ENCODE results near the gene LDHD.
"Not testable (repeated sequence)": the region's sequence is repeated elsewhere in the genome, so short reads cannot be mapped to it uniquely, and the experiment has no call there.

Gene LDHD

GRCh38 chr16:75099075-75099667 lies 17.4 kb downstream of the LDHD start:
- DNase-seq: no peak

GRCh38 chr16:75097941-75098901 lies 18.4 kb downstream of the LDHD start:
- DNase-seq: peak in 9 of 14 donors; percentile 6 to 61 (median 31)

DNA sequence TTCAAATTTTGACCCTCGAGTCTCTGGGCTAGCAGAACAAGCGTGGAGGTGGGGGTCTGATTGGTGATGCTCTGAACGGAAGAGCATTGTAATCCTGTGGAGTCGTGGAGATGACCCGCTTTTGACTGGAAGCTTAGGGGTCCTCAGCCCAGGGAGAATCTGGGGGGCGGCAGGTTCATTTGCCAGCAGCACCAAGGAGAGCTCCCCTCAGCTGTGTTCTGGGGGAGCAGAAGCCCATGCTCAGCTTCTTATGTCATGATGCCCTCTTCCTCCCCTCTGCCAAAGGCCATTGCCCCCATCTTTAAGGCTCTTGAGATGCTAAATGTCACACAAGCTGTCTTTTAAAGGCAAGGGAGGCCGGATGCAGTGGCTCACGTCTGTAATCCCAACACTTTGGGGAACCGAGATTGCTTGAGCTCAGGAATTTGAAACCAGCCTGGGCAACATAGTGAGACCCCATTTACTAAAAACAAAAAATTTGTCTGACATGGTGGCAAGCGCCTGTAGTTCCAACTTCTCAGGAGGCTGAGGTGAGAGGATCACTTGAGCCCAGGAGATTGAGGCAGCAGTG lies 19.3 kb downstream of the LDHD start:
- DNase-seq: no peak

DNA sequence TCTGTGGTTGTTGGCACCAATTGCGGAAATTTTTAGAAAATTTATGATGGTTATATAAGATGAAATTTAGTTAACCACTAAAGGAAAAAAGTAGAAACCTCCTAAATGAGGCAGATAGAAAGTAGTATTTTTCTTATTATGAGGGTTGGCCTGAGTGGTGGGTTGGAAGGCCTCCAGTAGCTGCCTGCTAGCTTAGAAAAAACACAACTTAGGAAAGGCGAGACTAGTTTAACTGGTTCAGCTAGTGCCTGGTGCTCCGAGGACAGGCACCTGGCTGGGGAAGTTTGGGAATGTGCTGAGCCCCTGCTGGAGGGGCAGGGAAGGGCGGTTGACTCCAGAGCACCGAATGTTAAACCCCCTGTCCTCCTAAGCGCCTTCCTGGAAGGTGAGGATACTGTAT lies 19.9 kb downstream of the LDHD start:
- DNase-seq: no peak

DNA sequence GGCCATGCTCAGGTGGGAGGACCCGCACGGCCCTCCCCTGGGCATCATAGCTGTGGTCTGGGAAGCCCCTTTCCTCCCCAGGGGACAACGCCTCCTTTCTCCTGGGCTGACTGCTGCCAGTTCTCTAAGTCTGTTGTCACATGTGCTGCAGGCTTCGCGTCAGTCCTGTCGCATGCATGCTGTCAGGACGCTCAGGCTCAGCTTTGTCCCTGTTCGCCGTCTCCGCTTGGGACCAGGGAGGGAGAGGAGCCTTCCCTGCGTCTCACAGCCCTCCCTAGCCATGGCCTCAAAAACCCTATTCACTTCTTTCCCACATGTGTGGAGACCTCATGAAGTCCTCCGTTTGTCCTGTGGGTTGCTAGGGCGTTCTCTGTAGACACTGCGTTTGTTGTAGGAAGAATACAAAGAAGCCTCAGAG lies 21.4 kb downstream of the LDHD start:
- DNase-seq: peak in 8 of 14 donors; percentile 9 to 51 (median 25)

DNA sequence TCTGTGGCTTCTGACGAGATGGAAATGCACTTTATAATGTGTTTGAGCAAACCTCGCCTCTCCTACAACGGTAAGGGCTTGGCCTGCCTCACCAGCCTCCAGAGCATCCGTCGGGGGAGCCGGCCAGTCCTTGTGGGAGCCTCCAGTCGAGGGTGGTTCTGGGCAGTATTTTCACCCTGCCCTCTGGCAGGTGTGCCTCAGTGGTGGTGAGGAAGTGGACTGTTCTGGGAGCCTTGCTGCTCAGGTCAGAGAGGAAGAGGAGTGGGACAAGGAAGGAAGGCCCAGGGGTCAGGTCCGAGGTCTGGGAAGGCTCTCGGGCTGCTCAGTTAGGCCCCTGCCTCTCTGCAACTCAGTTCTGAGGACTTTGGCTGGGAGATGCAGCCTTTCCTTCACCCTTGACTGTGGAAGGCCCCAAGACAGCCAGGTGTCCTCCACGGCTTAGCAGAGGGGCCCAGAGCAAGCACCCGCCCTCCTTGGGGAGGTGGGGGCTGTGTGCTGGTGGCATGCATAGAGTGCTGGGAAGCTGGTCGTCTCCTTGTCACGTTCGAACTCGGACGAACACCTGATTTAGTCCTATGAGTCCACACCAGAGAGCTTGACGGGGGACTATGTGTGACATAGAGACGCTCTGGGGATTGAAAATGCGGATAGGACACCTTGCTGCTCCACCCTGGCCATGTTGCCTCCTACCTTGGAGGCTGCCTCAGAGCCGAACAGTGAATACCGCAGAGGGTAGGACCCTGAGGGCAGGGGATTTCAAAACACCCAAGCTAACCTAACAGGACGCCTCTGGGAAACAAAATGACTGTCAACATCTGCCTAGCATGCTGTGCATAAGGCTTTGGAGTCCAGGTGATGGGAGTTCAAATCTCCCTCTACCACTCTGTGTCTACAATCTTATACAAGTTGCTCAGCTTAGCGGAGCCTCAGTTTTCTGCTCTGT lies 22.7 kb downstream of the LDHD start:
- no peak for DNase-seq

DNA sequence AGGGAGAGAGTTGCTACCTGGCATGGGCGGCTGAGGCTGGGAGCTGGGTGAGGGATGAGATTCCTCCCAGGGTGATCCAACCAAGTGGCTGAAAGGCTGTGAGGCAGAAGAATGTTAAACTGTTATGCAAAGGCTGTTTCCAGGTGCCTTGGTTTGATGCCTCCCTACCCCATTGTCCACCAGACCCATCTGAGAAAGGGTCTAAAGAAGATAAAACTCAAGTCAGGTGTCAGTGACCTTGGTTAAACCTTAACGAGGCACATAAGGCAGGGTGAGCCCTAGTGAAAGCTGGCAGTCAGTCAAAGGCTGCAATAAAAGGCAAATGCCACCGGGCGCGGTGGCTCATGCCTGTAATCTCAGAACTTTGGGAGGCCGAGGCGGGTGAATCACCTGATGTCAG lies 23.8 kb downstream of the LDHD start:
- DNase-seq: no peak

GRCh38 chr16:75091619-75092018 lies 25.0 kb downstream of the LDHD start:
- DNase-seq: not testable (repeated sequence)

- not testable (repeated sequence) for DNase-seq
These were observed 25.7 kb downstream of the LDHD start for GRCh38 chr16:75090899-75091298.

- no peak for DNase-seq
These were observed 26.9 kb downstream of the LDHD start for GRCh38 chr16:75089486-75090202.

DNA sequence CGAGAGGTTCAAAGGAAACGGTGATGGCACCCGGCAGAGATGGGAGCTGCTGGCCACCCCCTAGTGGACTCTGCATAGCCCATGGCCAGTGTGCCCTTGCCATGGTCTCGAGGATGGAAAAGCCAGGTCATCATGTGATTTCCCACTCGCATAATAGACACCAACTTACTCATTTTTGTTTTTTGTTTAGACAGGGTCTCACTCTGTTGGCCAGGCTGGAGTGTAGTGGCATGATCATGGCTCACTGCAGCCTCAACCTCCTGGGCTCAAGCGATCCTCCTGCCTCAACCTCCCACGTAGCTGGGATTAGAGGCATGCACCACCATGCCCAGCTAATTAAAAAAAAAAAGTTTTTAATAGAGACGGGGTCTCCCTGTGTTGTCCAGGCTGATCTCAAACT lies 27.6 kb downstream of the LDHD start:
- DNase-seq: no peak

DNA sequence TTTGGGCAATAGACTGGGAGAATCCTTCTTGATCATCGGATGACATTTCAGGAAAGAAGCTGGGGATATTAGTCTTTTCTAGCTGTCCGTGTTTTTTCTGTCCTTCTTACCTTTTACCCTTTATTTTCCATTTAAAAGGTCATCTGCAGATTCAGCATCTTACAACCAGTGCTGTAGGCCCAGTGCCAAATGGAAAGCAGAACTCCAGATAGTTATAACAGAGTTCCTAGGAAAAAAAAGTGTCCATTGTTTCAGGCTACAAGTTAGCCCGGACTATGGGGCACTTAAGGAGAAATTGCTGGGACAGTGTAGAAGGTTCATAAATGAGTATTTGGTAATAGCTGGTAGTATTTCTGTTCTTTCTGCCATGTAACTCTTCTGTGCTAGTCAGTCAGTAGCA lies 28.4 kb downstream of the LDHD start:
- no peak for DNase-seq

DNA sequence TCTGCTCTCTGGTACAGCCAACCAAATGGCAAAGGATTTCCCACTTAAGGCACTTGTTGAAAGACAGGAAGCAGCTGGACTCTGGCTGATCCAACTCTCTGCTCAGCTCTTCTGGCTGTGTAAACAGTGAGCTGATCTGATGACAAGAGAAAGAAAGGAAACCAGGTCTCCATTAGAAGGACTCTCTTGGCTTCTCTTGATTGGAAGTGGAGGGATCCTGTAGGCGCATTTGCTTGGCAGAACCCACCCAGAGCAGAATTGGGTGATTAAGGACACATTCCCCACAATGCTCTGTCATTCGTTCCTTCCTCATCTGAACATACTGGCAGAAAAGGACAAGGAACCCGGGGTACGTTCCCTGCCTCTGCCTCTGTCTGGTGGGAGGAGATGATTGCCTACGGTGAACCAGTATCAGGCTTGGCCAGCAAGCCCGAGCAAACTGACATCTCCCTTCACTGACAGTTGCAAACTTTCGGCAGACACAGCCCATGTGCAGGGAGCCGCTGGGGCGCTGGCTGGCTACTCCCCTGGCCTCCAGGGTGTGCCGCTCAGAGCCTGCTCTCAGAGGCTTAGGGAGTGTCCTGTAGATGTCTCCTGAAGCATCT lies 29.1 kb downstream of the LDHD start:
- DNase-seq: no peak

DNA sequence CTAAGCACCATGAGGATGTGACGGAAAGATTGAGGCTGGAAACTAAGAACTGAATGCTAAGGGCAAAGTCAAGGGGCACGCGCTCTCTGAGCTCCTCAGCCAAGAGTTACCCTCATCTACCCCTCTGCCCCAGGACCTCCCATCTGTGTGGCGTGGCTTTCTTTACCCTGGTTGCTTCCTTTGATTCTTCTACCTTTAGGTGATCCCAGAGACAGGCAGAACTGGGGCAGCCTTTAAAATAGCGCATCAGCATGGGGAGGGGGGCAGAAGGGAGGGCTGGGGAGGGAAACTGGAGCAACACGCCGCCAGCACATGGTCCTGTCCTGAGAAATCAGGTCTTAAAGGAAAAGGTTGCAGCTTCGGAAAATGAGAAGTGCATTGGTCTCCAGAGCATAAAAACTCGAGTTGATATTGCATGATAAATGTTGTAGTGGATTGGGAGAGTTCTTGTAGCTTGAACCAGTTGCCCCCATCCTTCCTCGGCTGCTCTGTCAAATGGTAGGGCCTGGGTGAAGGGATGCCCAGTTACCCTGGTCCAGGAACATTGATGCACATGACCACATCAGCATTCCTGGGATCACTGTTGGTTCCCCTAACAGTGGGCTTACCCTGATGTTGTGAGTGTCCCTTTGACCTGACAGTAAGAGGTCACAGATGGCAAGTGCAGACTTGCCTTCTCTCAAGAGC lies 29.7 kb downstream of the LDHD start:
- DNase-seq: no peak

DNA sequence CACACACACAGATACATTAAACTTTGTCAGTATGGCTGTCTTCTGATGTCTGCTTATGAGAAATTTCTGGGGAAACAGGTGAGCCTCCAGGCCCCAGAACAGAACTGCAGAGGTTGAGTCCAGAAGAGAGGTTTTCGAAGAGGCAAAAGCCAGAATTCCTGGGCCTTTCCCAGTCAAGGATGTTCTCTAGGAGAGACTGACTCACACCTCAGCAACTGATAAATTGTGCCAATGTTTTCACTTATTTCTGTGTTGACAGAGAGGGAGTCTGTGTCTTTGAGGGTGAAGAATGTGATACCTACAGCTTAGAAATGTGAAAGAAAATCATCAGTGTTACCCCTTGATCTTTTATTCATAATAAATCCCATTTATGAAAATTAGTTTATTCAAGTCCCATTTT lies 30.3 kb downstream of the LDHD start:
- DNase-seq: no peak

DNA sequence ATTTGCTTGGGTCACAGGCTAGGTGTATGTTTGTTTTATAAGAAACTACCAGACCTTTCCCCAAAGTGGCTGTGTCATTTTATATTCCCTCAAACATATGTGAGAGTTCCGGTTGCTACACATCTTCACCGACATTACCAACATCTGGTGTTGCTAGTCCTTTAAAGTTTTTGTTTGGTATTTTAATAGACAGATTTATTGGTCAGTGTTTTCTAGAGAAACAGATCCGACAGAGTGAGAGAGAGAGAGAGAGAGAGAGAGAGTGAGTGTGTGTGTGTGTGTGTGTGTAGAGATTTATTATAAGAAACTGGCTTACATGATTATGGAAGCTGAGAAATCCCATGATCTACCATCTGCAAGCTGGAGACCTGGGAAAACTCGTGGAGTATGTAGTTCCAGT lies 31.0 kb downstream of the LDHD start:
- no peak for DNase-seq

DNA sequence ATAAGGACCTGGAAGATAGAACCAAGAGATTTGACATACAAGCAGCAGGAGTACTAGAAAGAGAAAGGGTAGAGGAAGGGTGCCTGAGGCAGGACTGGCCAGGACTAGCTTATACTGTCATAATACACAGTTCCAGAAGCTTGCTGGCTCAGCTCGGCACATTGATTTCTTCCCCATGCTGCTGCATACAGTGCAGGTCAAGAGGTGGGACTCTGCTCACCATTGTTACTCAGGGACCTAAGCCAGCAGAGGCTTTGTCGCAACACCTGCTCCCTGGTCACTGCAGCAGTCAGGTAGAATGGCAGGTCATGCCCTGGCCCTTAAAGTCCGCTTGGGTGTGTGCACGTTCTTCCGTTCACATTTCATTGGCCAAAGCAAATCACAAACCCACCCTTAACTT lies 32.8 kb downstream of the LDHD start:
- DNase-seq: no peak

DNA sequence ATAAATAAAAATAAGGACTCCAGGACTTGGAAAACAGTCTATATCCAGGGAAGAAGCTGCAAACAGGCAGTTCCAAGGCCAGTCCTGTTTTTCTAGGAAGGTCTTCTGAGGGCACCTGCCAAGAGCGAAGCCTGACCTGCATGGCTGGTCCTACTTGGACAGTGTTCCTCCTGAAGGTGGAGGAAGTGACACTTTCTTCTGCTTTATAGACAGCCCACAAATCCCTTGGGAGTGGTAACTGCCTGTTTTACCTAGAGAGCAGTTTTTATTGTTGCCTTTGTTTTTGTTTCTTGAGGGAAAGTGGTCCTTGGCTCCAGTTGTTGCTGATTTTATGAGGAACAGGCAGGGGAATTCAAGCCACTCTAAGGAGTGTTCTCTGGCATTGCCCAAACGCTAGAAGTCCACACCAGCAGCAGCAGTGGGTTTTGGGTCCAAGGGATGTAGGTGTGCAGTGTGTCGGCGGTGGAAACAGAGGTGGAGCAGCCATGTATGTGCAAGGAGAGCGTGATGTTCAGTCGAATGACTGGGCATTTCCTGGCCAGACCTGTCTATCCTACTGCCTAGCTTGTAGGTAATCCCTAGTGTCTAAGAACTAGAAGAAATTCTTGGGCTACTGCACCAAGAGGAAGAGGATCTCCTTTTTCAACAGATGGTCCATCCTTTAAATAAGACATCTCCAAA lies 35.3 kb downstream of the LDHD start:
- no peak for DNase-seq

DNA sequence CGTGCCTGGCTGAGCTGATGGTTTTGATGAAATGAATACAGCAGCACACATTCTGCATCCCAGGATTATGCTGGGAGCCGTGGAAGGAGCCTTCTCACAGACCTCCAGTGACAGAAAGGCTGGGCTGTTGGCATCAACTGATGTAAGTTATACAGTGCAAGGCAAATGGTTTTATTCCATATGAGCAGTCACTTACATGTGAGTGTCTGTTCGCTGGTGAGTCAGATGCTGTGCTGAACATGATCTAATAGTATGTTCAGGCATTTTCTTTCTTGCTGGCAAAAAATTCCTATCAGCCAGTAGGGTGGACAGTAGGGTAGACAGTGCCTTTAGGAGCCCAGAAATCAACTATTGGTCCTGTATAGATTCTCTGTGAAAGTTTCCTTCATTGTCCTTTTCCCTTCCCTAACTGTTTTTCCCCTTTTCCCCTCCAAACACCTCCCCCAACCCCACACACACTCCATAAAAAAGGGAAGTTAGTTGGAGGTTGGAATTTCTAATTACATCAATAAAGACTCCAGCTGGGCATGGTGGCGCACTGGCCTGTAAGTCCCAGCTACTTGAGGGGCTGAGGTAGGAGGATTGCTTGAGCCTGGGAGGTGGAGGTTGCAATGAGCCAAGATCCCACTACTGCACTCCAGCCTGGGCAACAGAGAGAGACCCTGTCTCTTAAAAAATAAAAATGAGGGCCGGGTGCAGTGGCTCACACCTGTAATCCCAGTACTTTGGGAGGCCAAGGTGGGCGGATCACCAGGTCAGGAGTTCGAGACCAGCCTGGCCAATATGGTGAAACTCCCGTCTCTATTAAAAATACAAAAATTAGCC lies 36.2 kb downstream of the LDHD start:
- DNase-seq: no peak

Data from C1 segment of cervical spinal cord (tissue), 14 donors.